Right lobe of liver (tissue), 6 donors: ENCODE data around the gene SLC32A1. TPM values are rescaled to one million over a fixed set of nuclear protein-coding genes. Genes with fewer than 3 reads are reported as not detected.

ENCODE experiments used
- ATAC-seq, 4 donors: fragments of 200-7000 bp; cut with Tn5 transposase; one replicate each; pipeline ENCODE4 v1.9.1; 2020; ENCODE audit warnings: mild to moderate bottlenecking in 4 of 4, moderate library complexity in 4 of 4
- DNase-seq, 3 donors: peaks; one replicate each; pipeline ENCODE4 v3.0.0-alpha.2; 2020
- H3K27ac ChIP-seq, 3 donors: fragments of 200-600 bp; one replicate each; pipeline ENCODE4 v1.8.0; 2022
- H3K27me3 ChIP-seq, 2 donors: fragments of 200-600 bp; one replicate each; pipeline ENCODE4 v1.8.0; 2022
- H3K36me3 ChIP-seq, 4 donors: fragments of 200-600 bp; sonication (generic) in 1 of 4; one replicate each; pipeline versions ENCODE4 v1.5.1 to v1.8.0; 2017 to 2022; ENCODE audit warnings: control low read depth in 1 of 4
- H3K4me1 ChIP-seq, 4 donors: fragments of 200-600 bp; sonication (generic) in 1 of 4; one replicate each; pipeline versions ENCODE4 v1.5.1 to v1.8.0; 2017 to 2022; ENCODE audit warnings: control low read depth in 1 of 4
- H3K4me3 ChIP-seq, 3 donors: fragments of 200-600 bp; one replicate each; pipeline ENCODE4 v1.8.0; 2022
- H3K9me3 ChIP-seq, 4 donors: fragments of 200-600 bp; sonication (generic) in 1 of 4; one replicate each; pipeline versions ENCODE4 v1.5.1 to v1.8.0; 2017 to 2022; ENCODE audit warnings: control low read depth in 1 of 4
- CTCF ChIP-seq, 4 donors: fragments of 200-600 bp in 3 of 4; fragments of 450-650 bp in 1 of 4; IDR thresholded peaks; one replicate each; pipeline versions ENCODE4 v1.5.1 to v1.8.0; 2016 to 2022; ENCODE audit warnings: antibody characterized with exemption in 4 of 4, mild to moderate bottlenecking in 2 of 4
- POLR2A ChIP-seq: fragments of 450-650 bp; IDR thresholded peaks from one replicate; pipeline ENCODE4 v1.6.1; 2017; ENCODE audit warnings: antibody characterized with exemption, mild to moderate bottlenecking
- WGBS: methylation state at CpG from one replicate; pipeline ENCODE4 v1.1.6; 2018; ENCODE audit warnings: low coverage, low lambda C conversion rate; ENCODE audit not compliant: insufficient coverage; ENCODE audit errors: missing lambda C conversion rate; 5-methylcytosine and 5-hydroxymethylcytosine counted together
- intact Hi-C, 2 donors: fragments of 100-400 bp; cut with DNase I; formaldehyde crosslinking; loops; one replicate each; pipeline versions ENCODE4 v1.11.2 to v1.14.1; 2022
- total RNA-seq, 6 experiments: library from RNA; depleted of rRNA in 2 of 6; stranded (reverse); fragments of >200 nt in 2 of 6; fragmentation: NEBNext Ultra II Directional in 3 of 6; extraction: Animal tissue kit (Norgen Biotek cat#: 25700) in 3 of 6; gene quantifications; one replicate each; pipeline versions ENCODE4 v1.1.0 to v1.2.4, GENCODE V29; 2016 to 2023
- donor health status: DM: no; HTN: yes; CAD: no.
- donor health status: DM: no; HTN: no; CAD: no.
- donor health status: DM: no; HTN: no; CAD: no.
- donor health status: DM: no; HTN: yes; CAD: no.
- donor health status: DM: no; HTN: yes; CAD: no.

The SLC32A1 gene
- total RNA-seq, 6 experiments from 2014 or later = not detected

DNA sequence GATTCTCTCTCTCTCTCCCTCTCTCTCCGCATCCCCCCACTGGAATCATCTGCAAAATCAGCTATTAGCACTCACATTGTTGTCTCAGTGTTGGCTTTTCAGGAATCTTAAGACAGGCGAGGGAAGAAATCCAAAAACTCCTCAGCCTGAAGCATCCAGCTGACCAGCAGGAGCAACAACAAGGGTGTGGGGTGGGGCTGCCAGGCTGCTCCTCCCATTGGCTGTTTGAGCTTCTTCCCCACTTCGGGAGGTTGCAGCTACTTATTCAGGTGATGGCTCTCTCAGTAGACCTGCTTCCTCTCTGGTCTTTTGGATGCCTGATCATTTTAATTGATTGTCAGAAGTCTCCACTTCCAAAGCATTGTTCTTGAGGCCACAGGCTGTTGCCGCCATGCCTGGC is 24.1 kb upstream of the SLC32A1 start:
- no peaks in the 10 kb centered on the region for H3K9me3 ChIP-seq
- no peak for ATAC-seq
- H3K4me1 ChIP-seq = no peaks in the 10 kb centered on the region
- H3K27ac ChIP-seq = no peak overlapping the region
- H3K4me3 ChIP-seq = no peak overlapping the region
- WGBS = 14% methylated on average over 3 of the region's 4 CpGs
- intact Hi-C loops = no loop called here
- H3K27me3 ChIP-seq = no peaks in the 10 kb centered on the region
- no peak for TF ChIP-seq POLR2A
- TF ChIP-seq CTCF (IDR thresholded peaks at IDR 0.05) = no peak
- no peak for DNase-seq
- H3K36me3 ChIP-seq = no peaks in the 10 kb centered on the region

DNA sequence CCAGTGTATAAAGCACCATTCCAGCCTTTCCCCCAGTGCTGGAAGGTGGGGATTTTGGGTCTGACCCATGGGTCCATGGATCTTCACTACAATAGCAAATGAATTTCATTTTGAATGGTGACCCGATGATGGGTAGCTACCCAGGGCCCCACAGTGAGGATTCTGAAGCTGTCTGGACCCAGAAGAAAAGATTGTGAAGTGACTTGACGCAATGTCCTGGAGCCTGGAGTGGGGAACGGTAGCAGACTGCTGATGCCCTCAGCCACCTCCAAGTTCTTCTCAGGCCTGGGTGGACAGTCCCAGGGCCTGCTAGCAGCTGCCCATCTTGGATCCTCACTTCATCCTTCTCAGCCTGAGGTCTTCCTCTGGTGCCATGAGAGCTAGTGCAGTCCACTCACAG is 23.4 kb upstream of the SLC32A1 start:
- DNase-seq (no peak), ATAC-seq (no peak)
- Histone ChIP-seq H3K4me1 (no peaks in the 10 kb centered on the region), H3K27me3 (no peaks in the 10 kb centered on the region), H3K4me3 (no peak overlapping the region), H3K36me3 (no peaks in the 10 kb centered on the region), H3K9me3 (no peaks in the 10 kb centered on the region), H3K27ac (no peak overlapping the region)
- TF ChIP-seq CTCF (IDR thresholded peaks at IDR 0.05) = no peak
- TF ChIP-seq POLR2A = no peak
- intact Hi-C loops = no loop called here
- 60% methylated on average over 2 of the region's 3 CpGs for WGBS

- no peaks in the 10 kb centered on the region for H3K4me1 ChIP-seq
- H3K9me3 ChIP-seq = no peaks in the 10 kb centered on the region
- H3K27me3 ChIP-seq = no peaks in the 10 kb centered on the region
- no peak for TF ChIP-seq POLR2A
- TF ChIP-seq CTCF (IDR thresholded peaks at IDR 0.05) = no peak
- 36% methylated on average over 3 of the region's 3 CpGs for WGBS
- no peak overlapping the region for H3K27ac ChIP-seq
- ATAC-seq = no peak
- DNase-seq = no peak
- no peaks in the 10 kb centered on the region for H3K36me3 ChIP-seq
- intact Hi-C loops = no loop called here
- H3K4me3 ChIP-seq = no peak overlapping the region
These were observed 20.8 kb upstream of the SLC32A1 start for GRCh38 chr20:38703526-38703925.

- Histone ChIP-seq H3K36me3 (no peaks in the 10 kb centered on the region), H3K9me3 (no peaks in the 10 kb centered on the region), H3K27me3 (no peaks in the 10 kb centered on the region), H3K4me1 (no peaks in the 10 kb centered on the region), H3K4me3 (no peak overlapping the region), H3K27ac (no peak overlapping the region)
- no peak for DNase-seq
- WGBS = 27% methylated on average over 4 of the region's 4 CpGs
- intact Hi-C loops = no loop called here
- TF ChIP-seq POLR2A (no peak), CTCF (IDR thresholded peaks at IDR 0.05) (no peak)
- no peak for ATAC-seq
These were observed 20.1 kb upstream of the SLC32A1 start for GRCh38 chr20:38704136-38704535.

DNA sequence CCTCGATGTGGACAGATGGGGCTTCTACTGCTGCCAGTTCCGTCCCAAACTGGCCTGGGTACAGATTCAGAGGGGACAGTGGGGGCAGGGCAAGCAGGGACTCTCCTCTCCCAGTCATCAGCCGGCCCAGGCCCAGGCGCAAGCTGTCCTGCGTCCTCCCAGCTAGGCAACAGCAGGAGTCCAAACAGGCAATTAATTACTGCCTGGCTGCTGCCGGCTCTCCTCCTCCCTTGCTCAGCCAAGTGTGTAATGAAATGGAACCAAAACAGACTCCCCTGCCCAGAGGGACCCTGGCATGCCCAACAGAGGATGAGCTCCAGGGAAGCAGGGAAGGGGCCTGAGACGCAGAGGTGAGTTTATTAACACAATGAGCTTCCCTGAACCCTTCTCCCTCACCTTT is 17.8 kb upstream of the SLC32A1 start:
- H3K4me3 ChIP-seq = no peak overlapping the region
- WGBS = no CpG with 5 or more reads among the region's 7 CpGs
- no peak for TF ChIP-seq CTCF (IDR thresholded peaks at IDR 0.05)
- no peak for TF ChIP-seq POLR2A
- H3K36me3 ChIP-seq = no peaks in the 10 kb centered on the region
- ATAC-seq (no peak), DNase-seq (no peak)
- H3K27me3 ChIP-seq = no peaks in the 10 kb centered on the region
- H3K9me3 ChIP-seq = no peaks in the 10 kb centered on the region
- intact Hi-C loops = no loop called here
- no peaks in the 10 kb centered on the region for H3K4me1 ChIP-seq
- no peak overlapping the region for H3K27ac ChIP-seq
